NCI-H1930 (cell line): ENCODE results near the gene NCL.
"Not testable (repeated sequence)": the region's sequence is repeated elsewhere in the genome, so short reads cannot be mapped to it uniquely, and the experiment has no call there.

Experiments used
- DNase-seq, 2 experiments: peaks; one replicate each; lab custom pipeline; 2025; lab: John Stamatoyannopoulos, UW

Gene NCL

GRCh38 chr2:231405601-231406367, 58.5 kb downstream of the NCL start:
- not testable (repeated sequence) for DNase-seq

- DNase-seq: not testable (repeated sequence)
These were observed 60.1 kb downstream of the NCL start for GRCh38 chr2:231404183-231404578.
